Adrenal gland (tissue), 5 donors: ENCODE results near the gene KIF5B.

Experiments used
- POLR2A ChIP-seq, 2 donors: fragments of 450-650 bp; IDR thresholded peaks; one replicate each; pipeline ENCODE4 v1.6.1; 2017; ENCODE audit warnings: antibody characterized with exemption in 2 of 2, mild to moderate bottlenecking in 2 of 2, moderate library complexity in 1 of 2
- TF ChIP-seq, protein P1 (sequence below), 6 experiments: fragments of 450-650 bp in 4 of 6; fragments of 200-600 bp in 2 of 6; sonication (generic) in 1 of 6; IDR thresholded peaks; 1 replicate in 5 of 6; 2 replicates in 1 of 6; pipeline versions ENCODE4 v1.5.1 to v1.8.0; 2016 to 2021; ENCODE audit warnings: antibody characterized with exemption in 6 of 6, mild to moderate bottlenecking in 2 of 6, moderate library complexity in 1 of 6
- donor health status: DM: no; HTN: no; CAD: no.

DNA sequence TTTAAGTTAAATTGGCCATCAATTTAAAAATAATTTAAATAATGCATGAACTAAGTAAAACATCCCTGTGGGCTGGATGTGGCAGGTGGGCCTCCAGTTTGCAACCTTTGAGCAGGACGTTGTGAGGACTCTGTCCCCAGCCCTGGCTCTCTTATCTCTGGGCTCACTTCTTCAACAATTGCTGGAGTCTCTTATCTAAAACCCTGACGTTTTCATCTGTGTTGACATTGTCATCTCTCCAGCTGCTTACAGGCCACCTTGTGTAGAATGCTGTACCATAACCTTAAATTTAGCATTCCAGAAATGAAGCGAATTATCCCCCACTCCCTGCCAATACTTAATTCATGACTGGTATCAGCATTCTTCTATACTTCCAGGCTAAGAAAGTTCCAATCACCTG, 3.2 kb upstream of the KIF5B start:
- no peak for TF ChIP-seq POLR2A (IDR thresholded peaks at IDR 0.05)
- TF ChIP-seq, protein P1, sequence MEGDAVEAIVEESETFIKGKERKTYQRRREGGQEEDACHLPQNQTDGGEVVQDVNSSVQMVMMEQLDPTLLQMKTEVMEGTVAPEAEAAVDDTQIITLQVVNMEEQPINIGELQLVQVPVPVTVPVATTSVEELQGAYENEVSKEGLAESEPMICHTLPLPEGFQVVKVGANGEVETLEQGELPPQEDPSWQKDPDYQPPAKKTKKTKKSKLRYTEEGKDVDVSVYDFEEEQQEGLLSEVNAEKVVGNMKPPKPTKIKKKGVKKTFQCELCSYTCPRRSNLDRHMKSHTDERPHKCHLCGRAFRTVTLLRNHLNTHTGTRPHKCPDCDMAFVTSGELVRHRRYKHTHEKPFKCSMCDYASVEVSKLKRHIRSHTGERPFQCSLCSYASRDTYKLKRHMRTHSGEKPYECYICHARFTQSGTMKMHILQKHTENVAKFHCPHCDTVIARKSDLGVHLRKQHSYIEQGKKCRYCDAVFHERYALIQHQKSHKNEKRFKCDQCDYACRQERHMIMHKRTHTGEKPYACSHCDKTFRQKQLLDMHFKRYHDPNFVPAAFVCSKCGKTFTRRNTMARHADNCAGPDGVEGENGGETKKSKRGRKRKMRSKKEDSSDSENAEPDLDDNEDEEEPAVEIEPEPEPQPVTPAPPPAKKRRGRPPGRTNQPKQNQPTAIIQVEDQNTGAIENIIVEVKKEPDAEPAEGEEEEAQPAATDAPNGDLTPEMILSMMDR (IDR thresholded peaks at IDR 0.05): no peak
